Hepatocyte (in vitro differentiated cells): ENCODE measurements around the gene ZNF683. TPM values are rescaled to one million over a fixed set of nuclear protein-coding genes. Genes with fewer than 3 reads are reported as not detected.
A peak's percentile ranks its signal among the peaks of the same experiment; 100 is the strongest.

Experiments used
- DNase-seq: peaks from one replicate; pipeline ENCODE4 v3.0.0-alpha.2; 2016; ENCODE audit warnings: low spot score
- H2AFZ ChIP-seq: fragments of 200-600 bp; sonication (generic); 2 replicates; pipeline ENCODE4 v1.6.0; 2016; ENCODE audit warnings: antibody characterized with exemption, mild to moderate bottlenecking
- H3K27ac ChIP-seq: fragments of 200-600 bp; sonication (generic); 2 replicates; pipeline ENCODE4 v1.5.1; 2016; ENCODE audit warnings: mild to moderate bottlenecking
- H3K27me3 ChIP-seq: fragments of 200-600 bp; sonication (generic); 2 replicates; pipeline ENCODE4 v1.6.1; 2016
- H3K36me3 ChIP-seq: fragments of 200-600 bp; sonication (generic); replicated peaks from 2 replicates; pipeline ENCODE4 v1.5.1; 2016; ENCODE audit warnings: low read depth; ENCODE audit not compliant: insufficient read depth
- H3K4me1 ChIP-seq: fragments of 200-600 bp; sonication (generic); 2 replicates; pipeline ENCODE4 v1.5.1; 2016; ENCODE audit warnings: mild to moderate bottlenecking, moderate library complexity; ENCODE audit not compliant: insufficient read depth
- H3K4me2 ChIP-seq: fragments of 200-600 bp; sonication (generic); 2 replicates; pipeline ENCODE4 v1.6.0; 2016
- H3K4me3 ChIP-seq: fragments of 200-600 bp; sonication (generic); 2 replicates; pipeline ENCODE4 v1.5.1; 2016; ENCODE audit warnings: mild to moderate bottlenecking
- H3K79me2 ChIP-seq: fragments of 200-600 bp; sonication (generic); 2 replicates; pipeline ENCODE4 v1.6.0; 2017; ENCODE audit warnings: mild to moderate bottlenecking
- H3K9me2 ChIP-seq: fragments of 200-600 bp; sonication (generic); replicated peaks from 2 replicates; pipeline ENCODE4 v1.6.0; 2017; ENCODE audit warnings: mild to moderate bottlenecking; ENCODE audit not compliant: insufficient read depth
- H3K9me3 ChIP-seq: fragments of 200-600 bp; sonication (generic); 2 replicates; pipeline ENCODE4 v1.5.1; 2016; ENCODE audit warnings: low read depth, mild to moderate bottlenecking
- H4K20me1 ChIP-seq: fragments of 200-600 bp; sonication (generic); 2 replicates; pipeline ENCODE4 v1.6.0; 2016; ENCODE audit warnings: mild to moderate bottlenecking; ENCODE audit not compliant: insufficient read depth, poor library complexity, severe bottlenecking
- EZH2 ChIP-seq: fragments of 200-600 bp; sonication (generic); IDR thresholded peaks from 2 replicates; pipeline ENCODE4 v1.6.1; 2016; ENCODE audit warnings: antibody characterized with exemption, mild to moderate bottlenecking, borderline replicate concordance
- EZH2phosphoT487 ChIP-seq: fragments of 200-600 bp; sonication (generic); IDR thresholded peaks from one replicate; pipeline ENCODE4 v1.6.1; 2018; ENCODE audit warnings: antibody characterized with exemption, mild to moderate bottlenecking, low read depth, moderate library complexity; ENCODE audit not compliant: unreplicated experiment, severe bottlenecking
- WGBS: methylation state at CpG from one replicate; pipeline ENCODE4 v1.1.6; 2016; ENCODE audit warnings: low lambda C conversion rate; ENCODE audit errors: missing lambda C conversion rate; 5-methylcytosine and 5-hydroxymethylcytosine counted together
- polyA plus RNA-seq: library from polyadenylated mRNA; unstranded; fragments of >200 nt; fragmentation: Nextera tagmentation; extraction: Ambion mirVana; gene quantifications from 2 replicates; pipeline ENCODE4 v1.2.1, GENCODE V29; 2016
- total RNA-seq: library from RNA; depleted of rRNA; stranded (reverse); fragments of >200 nt; gene quantifications from 2 replicates; pipeline ENCODE4 v1.2.3, GENCODE V29; 2014
- TF ChIP-seq, protein P1 (sequence below): fragments of 200-600 bp; sonication (generic); IDR thresholded peaks from 2 replicates; pipeline ENCODE4 v1.5.1; 2016; ENCODE audit warnings: antibody characterized with exemption, mild to moderate bottlenecking; ENCODE audit not compliant: poor library complexity

Gene ZNF683
- total and polyA plus RNA-seq, 2 experiments from 2014 or later, result not detected

DNA sequence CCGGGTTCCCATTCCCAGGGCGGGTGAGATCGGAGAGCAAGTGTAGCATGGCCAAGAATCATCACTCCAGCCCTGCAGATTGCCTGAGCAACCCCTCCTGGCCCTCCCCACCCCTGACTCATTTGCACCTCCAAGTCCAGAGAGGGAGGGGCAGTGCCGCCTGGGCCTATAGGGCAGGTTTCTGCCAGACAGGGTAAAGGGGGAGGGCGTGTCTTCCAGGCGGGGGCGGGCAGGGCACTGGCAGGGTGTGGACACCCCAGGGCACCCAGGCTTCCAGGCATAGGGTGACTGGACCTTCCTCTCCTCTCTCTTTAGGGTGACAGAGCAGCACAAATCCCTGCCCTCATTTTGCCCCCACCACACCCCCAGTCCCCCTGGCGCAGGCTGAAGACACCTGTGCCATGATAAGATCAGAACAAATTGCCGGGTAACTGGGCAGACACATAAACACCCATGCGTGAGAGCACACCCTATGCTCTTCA, 15.4 kb downstream of the ZNF683 start:
- 86% methylated on average over 6 of the region's 10 CpGs for WGBS
- Histone ChIP-seq H2AFZ (no peak overlapping the region), H3K79me2 (peaks cover 11% of the 10 kb centered on the region), H3K4me1 (peaks cover 40% of the 10 kb centered on the region), H3K4me3 (no peak overlapping the region), H4K20me1 (no peaks in the 10 kb centered on the region), H3K9me2 (no peaks in the 10 kb centered on the region), H3K36me3 (no peaks in the 10 kb centered on the region), H3K4me2 (no peak overlapping the region), H3K9me3 (no peaks in the 10 kb centered on the region), H3K27me3 (peaks cover 8% of the 10 kb centered on the region), H3K27ac (no peak overlapping the region)
- peak; percentile 48 for DNase-seq
- TF ChIP-seq EZH2, result no peak
- TF ChIP-seq, protein P1, sequence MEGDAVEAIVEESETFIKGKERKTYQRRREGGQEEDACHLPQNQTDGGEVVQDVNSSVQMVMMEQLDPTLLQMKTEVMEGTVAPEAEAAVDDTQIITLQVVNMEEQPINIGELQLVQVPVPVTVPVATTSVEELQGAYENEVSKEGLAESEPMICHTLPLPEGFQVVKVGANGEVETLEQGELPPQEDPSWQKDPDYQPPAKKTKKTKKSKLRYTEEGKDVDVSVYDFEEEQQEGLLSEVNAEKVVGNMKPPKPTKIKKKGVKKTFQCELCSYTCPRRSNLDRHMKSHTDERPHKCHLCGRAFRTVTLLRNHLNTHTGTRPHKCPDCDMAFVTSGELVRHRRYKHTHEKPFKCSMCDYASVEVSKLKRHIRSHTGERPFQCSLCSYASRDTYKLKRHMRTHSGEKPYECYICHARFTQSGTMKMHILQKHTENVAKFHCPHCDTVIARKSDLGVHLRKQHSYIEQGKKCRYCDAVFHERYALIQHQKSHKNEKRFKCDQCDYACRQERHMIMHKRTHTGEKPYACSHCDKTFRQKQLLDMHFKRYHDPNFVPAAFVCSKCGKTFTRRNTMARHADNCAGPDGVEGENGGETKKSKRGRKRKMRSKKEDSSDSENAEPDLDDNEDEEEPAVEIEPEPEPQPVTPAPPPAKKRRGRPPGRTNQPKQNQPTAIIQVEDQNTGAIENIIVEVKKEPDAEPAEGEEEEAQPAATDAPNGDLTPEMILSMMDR, result no peak

DNA sequence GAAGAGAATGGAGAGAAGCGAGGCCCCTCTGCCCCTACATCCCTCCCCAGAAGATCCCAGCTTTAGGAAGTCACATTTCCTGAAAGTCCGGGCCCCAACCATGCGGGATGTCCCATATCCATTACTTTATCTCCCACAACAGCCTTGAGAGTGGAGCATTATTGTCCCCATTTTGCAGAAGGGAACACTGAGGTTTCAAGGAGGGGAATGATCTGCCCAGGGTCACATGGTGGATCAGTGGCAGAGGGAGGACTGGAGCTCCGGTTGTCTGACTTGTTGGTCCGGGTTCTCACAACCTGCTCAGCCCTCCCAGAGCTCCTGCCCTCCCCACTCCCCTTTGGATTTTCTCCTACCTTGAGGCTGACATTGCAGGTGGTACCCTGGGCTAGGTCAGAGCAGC, 16.4 kb downstream of the ZNF683 start:
- no peaks in the 10 kb centered on the region for H3K9me3 ChIP-seq
- H3K9me2 ChIP-seq, result no peaks in the 10 kb centered on the region
- 81% methylated on average over 5 of the region's 5 CpGs for WGBS
- DNase-seq, result no peak
- peaks cover 6% of the 10 kb centered on the region for H3K27me3 ChIP-seq
- H3K4me3 ChIP-seq, result no peak overlapping the region
- TF ChIP-seq EZH2, result no peak
- TF ChIP-seq EZH2phosphoT487, result no peak
- TF ChIP-seq, protein P1, result no peak
- H3K27ac ChIP-seq, result peak overlapping the region; percentile 100
- H3K4me1 ChIP-seq, result peaks cover 50% of the 10 kb centered on the region
- no peak overlapping the region for H2AFZ ChIP-seq
- no peaks in the 10 kb centered on the region for H3K36me3 ChIP-seq
- H3K79me2 ChIP-seq, result peaks cover 11% of the 10 kb centered on the region
- no peak overlapping the region for H3K4me2 ChIP-seq
- H4K20me1 ChIP-seq, result no peaks in the 10 kb centered on the region

DNA sequence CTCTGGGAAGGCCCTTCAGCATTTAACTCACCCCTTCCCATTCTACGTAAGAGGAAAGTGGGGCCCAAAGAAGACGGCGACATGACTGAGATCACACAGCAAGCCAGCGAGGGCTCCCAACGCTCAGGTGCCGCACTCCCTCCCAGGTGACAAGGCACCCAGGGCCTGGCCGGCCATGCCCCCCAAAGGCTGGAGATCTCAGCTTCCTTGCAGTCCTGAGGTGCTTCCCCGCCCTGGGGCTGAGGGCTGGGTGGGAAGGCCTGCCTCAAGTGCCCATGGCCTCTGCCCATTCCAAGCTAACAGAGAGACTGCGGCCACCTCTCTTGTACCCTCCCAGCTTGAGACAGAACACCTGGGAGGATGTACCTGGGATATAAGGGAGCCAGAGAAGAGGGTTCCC, 17.6 kb downstream of the ZNF683 start:
- H2AFZ ChIP-seq, result no peak overlapping the region

More for the DNA sequence above, 17.6 kb downstream of the ZNF683 start:
- TF ChIP-seq, protein P1, result no peak
- Histone ChIP-seq H3K9me3 (no peaks in the 10 kb centered on the region), H3K27me3 (no peaks in the 10 kb centered on the region), H3K79me2 (peaks cover 11% of the 10 kb centered on the region), H4K20me1 (no peaks in the 10 kb centered on the region), H3K9me2 (no peaks in the 10 kb centered on the region), H3K27ac (peak overlapping the region; percentile 100), H3K36me3 (no peaks in the 10 kb centered on the region), H3K4me3 (no peak overlapping the region), H3K4me1 (peaks cover 45% of the 10 kb centered on the region), H3K4me2 (no peak overlapping the region)
- no peak for DNase-seq
- WGBS, result 90% methylated on average over 9 of the region's 9 CpGs
